Peyer's patch (tissue), 4 donors: ENCODE measurements around the gene VGLL3.

Experiments
- POLR2A ChIP-seq, 2 donors: fragments of 450-650 bp; IDR thresholded peaks; one replicate each; pipeline ENCODE4 v1.5.1; 2017; ENCODE audit warnings: antibody characterized with exemption in 2 of 2, mild to moderate bottlenecking in 2 of 2, moderate library complexity in 2 of 2
- TF ChIP-seq, protein P1 (sequence below), 6 experiments: fragments of 450-650 bp in 4 of 6; fragments of 200-600 bp in 2 of 6; sonication (generic) in 1 of 6; IDR thresholded peaks; one replicate each; pipeline ENCODE4 v1.5.1; 2017 to 2019; ENCODE audit warnings: antibody characterized with exemption in 6 of 6, mild to moderate bottlenecking in 3 of 6, moderate library complexity in 1 of 6

DNA sequence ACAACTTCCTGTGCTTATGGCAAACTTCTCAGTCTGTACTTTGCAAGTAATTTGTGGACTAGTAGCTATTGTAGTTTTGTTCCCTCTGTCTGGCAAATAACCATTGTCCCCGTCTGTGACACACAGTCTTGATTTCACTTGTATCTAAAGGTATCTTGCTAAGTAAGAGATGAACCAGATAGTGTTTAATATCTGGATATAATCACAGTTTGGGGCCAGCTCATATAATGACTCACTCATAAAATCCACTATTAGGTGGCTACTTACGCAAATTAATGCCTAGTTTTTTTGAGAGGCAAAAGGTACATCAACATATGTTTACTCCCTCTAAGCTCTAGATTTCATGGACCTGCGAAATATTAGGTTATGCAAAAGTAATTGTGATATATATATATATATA is 30.4 kb downstream of the VGLL3 start:
- TF ChIP-seq, protein P1, sequence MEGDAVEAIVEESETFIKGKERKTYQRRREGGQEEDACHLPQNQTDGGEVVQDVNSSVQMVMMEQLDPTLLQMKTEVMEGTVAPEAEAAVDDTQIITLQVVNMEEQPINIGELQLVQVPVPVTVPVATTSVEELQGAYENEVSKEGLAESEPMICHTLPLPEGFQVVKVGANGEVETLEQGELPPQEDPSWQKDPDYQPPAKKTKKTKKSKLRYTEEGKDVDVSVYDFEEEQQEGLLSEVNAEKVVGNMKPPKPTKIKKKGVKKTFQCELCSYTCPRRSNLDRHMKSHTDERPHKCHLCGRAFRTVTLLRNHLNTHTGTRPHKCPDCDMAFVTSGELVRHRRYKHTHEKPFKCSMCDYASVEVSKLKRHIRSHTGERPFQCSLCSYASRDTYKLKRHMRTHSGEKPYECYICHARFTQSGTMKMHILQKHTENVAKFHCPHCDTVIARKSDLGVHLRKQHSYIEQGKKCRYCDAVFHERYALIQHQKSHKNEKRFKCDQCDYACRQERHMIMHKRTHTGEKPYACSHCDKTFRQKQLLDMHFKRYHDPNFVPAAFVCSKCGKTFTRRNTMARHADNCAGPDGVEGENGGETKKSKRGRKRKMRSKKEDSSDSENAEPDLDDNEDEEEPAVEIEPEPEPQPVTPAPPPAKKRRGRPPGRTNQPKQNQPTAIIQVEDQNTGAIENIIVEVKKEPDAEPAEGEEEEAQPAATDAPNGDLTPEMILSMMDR (IDR thresholded peaks at IDR 0.05) = no peak
- no peak for TF ChIP-seq POLR2A (IDR thresholded peaks at IDR 0.05)
